ENCODE data around the gene REG1A. TPM values are rescaled to one million over a fixed set of nuclear protein-coding genes. Genes with fewer than 3 reads are reported as not detected.

REG1A gene
- polyA plus RNA-seq, 1 donor (not counting 4 experiments of a cell fraction or from before 2014, with no cell fraction given) = not detected

DNA sequence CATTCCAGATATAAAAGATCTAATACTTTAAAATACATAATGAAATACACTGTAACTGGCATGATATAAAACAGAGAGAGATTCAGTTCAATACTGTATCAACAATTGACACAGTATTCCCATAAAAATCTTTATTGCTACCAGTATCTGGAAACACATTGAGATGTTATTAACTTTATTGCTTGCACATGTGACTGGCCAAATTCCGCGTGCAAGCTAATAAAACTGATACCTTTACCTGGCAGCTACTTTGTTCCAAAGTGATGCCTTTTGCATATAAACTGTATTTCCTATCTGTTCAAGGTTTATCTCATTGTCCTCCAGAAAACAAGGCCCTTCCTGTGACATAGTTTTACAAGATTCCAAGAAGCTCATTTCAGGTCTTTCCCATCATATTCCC is 17.1 kb upstream of the REG1A start:
- Histone ChIP-seq H3K27me3 (ENCODE audit: control insufficient read depth, extremely low read depth, insufficient read depth, low read length) (no peaks in the 10 kb centered on the region), H3K79me2 (ENCODE audit: control insufficient read depth, insufficient read depth, low read length) (no peaks in the 10 kb centered on the region), H4K20me1 (ENCODE audit: control insufficient read depth, extremely low read depth, insufficient read depth, low read length) (no peaks in the 10 kb centered on the region), H3K9me3 (ENCODE audit: control insufficient read depth, low read depth, low read length) (no peaks in the 10 kb centered on the region), H3K4me3 (ENCODE audit: control insufficient read depth in 2 of 3, extremely low read depth in 1 of 3, insufficient read depth in 2 of 3, low read depth in 1 of 3, low read length in 3 of 3) (no peak overlapping the region), H3K36me3 (ENCODE audit: control insufficient read depth in 2 of 2, extremely low read depth in 1 of 2, insufficient read depth in 2 of 2, low read length in 2 of 2) (no peaks in the 10 kb centered on the region), H2AFZ (ENCODE audit: control insufficient read depth, low read length) (no peak overlapping the region), H3K9me1 (ENCODE audit: control insufficient read depth, extremely low read depth, insufficient read depth, low read length) (no peaks in the 10 kb centered on the region), H3K4me2 (ENCODE audit: control insufficient read depth, extremely low read depth, insufficient read depth, low read depth, low read length) (no peak overlapping the region), H3K4me1 (ENCODE audit: control insufficient read depth, extremely low read depth, insufficient read depth, low read length) (no peaks in the 10 kb centered on the region), H3K27ac (ENCODE audit: control insufficient read depth, insufficient read depth, low read length) (no peak overlapping the region), H3K9ac (ENCODE audit: control insufficient read depth, extremely low read depth, insufficient read depth, low read length) (no peak overlapping the region)
- dilution Hi-C loops (cut with MboI; ENCODE audit: extremely low pct_ligation_motif_present, low sequenced_read_pairs) = no loop called here
- DNase-seq (ENCODE audit: low read depth, low spot score) (no peak), FAIRE-seq (no peak)
- TF ChIP-seq, protein P1, sequence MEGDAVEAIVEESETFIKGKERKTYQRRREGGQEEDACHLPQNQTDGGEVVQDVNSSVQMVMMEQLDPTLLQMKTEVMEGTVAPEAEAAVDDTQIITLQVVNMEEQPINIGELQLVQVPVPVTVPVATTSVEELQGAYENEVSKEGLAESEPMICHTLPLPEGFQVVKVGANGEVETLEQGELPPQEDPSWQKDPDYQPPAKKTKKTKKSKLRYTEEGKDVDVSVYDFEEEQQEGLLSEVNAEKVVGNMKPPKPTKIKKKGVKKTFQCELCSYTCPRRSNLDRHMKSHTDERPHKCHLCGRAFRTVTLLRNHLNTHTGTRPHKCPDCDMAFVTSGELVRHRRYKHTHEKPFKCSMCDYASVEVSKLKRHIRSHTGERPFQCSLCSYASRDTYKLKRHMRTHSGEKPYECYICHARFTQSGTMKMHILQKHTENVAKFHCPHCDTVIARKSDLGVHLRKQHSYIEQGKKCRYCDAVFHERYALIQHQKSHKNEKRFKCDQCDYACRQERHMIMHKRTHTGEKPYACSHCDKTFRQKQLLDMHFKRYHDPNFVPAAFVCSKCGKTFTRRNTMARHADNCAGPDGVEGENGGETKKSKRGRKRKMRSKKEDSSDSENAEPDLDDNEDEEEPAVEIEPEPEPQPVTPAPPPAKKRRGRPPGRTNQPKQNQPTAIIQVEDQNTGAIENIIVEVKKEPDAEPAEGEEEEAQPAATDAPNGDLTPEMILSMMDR (optimal IDR thresholded peaks at IDR 0.05 in 1 of 3, IDR thresholded peaks at IDR 0.05 in 1 of 3, conservative IDR thresholded peaks at IDR 0.05 in 1 of 3; ENCODE audit: extremely low read depth in 1 of 3, insufficient read depth in 2 of 3, low read length in 3 of 3) = no peak
- no peak for TF ChIP-seq EZH2 (IDR thresholded peaks at IDR 0.05; ENCODE audit: low read length)

DNA sequence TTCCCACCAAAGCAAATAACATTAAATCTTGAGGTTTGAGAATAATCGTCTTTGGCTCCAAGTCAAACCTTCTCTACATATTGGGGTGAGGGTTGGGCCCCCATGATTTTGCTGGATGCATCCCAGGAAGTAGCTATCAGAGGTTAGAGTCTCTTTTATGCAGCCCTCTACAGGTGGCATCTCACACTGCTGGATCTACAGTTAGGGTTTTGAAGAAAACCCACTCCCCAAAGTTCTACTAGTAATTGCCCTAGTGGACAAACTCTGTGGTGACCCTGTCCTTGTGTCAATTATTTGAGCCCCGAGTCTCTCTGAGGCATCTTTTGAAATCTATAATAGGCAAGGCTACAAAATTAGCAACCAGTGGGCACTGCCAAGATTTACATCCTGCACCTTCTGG is 15.0 kb upstream of the REG1A start:
- H3K9me3 ChIP-seq (ENCODE audit: control insufficient read depth, low read depth, low read length) = no peaks in the 10 kb centered on the region
- no peaks in the 10 kb centered on the region for H3K4me1 ChIP-seq (ENCODE audit: control insufficient read depth, extremely low read depth, insufficient read depth, low read length)
- no peak for DNase-seq (ENCODE audit: low read depth, low spot score)
- no peaks in the 10 kb centered on the region for H3K27me3 ChIP-seq (ENCODE audit: control insufficient read depth, extremely low read depth, insufficient read depth, low read length)
- no peak overlapping the region for H3K27ac ChIP-seq (ENCODE audit: control insufficient read depth, insufficient read depth, low read length)
- H3K79me2 ChIP-seq (ENCODE audit: control insufficient read depth, insufficient read depth, low read length) = no peaks in the 10 kb centered on the region
- H4K20me1 ChIP-seq (ENCODE audit: control insufficient read depth, extremely low read depth, insufficient read depth, low read length) = no peaks in the 10 kb centered on the region
- H3K9ac ChIP-seq (ENCODE audit: control insufficient read depth, extremely low read depth, insufficient read depth, low read length) = no peak overlapping the region
- no peaks in the 10 kb centered on the region for H3K9me1 ChIP-seq (ENCODE audit: control insufficient read depth, extremely low read depth, insufficient read depth, low read length)
- no peak overlapping the region for H3K4me2 ChIP-seq (ENCODE audit: control insufficient read depth, extremely low read depth, insufficient read depth, low read depth, low read length)
- TF ChIP-seq EZH2 (IDR thresholded peaks at IDR 0.05; ENCODE audit: low read length) = no peak
- TF ChIP-seq, protein P1 (optimal IDR thresholded peaks at IDR 0.05 in 1 of 3, IDR thresholded peaks at IDR 0.05 in 1 of 3, conservative IDR thresholded peaks at IDR 0.05 in 1 of 3; ENCODE audit: extremely low read depth in 1 of 3, insufficient read depth in 2 of 3, low read length in 3 of 3) = no peak
- no peaks in the 10 kb centered on the region for H3K36me3 ChIP-seq (ENCODE audit: control insufficient read depth in 2 of 2, extremely low read depth in 1 of 2, insufficient read depth in 2 of 2, low read length in 2 of 2)
- no peak overlapping the region for H3K4me3 ChIP-seq (ENCODE audit: control insufficient read depth in 2 of 3, extremely low read depth in 1 of 3, insufficient read depth in 2 of 3, low read depth in 1 of 3, low read length in 3 of 3)
- no peak overlapping the region for H2AFZ ChIP-seq (ENCODE audit: control insufficient read depth, low read length)
- dilution Hi-C loops (cut with MboI; ENCODE audit: extremely low pct_ligation_motif_present, low sequenced_read_pairs) = no loop called here
- no peak for FAIRE-seq
